Panc1 (cell line): Measurements from ENCODE around the gene NUDT3. TPM values are rescaled to one million over a fixed set of nuclear protein-coding genes. Genes with fewer than 3 reads are reported as not detected.
A peak's percentile ranks its signal among the peaks of the same experiment; 100 is the strongest.

Experiments used
- ATAC-seq: fragments of 200-7000 bp; cut with Tn5 transposase; 2 replicates; pipeline ENCODE4 v1.9.1; 2020; ENCODE audit warnings: mild to moderate bottlenecking, moderate library complexity
- BruUV-seq: library from RNA; stranded (reverse); fragments of 400-500 nt; replicated peaks from 2 replicates; lab custom pipeline; 2021; lab: Mats Ljungman, UMichigan
- CTCF ChIA-PET: fragments of 300-600 bp; sonication (Branson Sonifier 250); formaldehyde crosslinking; loops from one replicate; lab custom pipeline; 2022; ENCODE audit warnings: antibody characterized with exemption; lab: Charles Lee
- POLR2A ChIA-PET: fragments of 300-600 bp; sonication (Branson Sonifier 250); formaldehyde crosslinking; loops from one replicate; lab custom pipeline; 2022; ENCODE audit warnings: antibody characterized with exemption; lab: Charles Lee
- DNase-seq: peaks from one replicate; pipeline ENCODE4 v3.0.0-alpha.2; 2010; ENCODE audit warnings: low read depth, low spot score
- H3K27ac ChIP-seq: 2 replicates; pipeline ENCODE4 v1.5.1; 2011; ENCODE audit warnings: mild to moderate bottlenecking, low read length, inconsistent platforms
- H3K27me3 ChIP-seq: fragments of 200-500 bp; sonication (Bioruptor generic); 2 replicates; pipeline ENCODE4 v1.6.0; 2014; ENCODE audit warnings: low read length, inconsistent platforms; ENCODE audit not compliant: control insufficient read depth, insufficient read depth
- H3K36me3 ChIP-seq: fragments of 200-500 bp; sonication (Bioruptor generic); 2 replicates; pipeline ENCODE4 v1.5.1; 2014; ENCODE audit warnings: inconsistent platforms, mild to moderate bottlenecking, low read length, moderate library complexity; ENCODE audit not compliant: control insufficient read depth, insufficient read depth
- H3K4me1 ChIP-seq: 2 replicates; pipeline ENCODE4 v1.5.1; 2011; ENCODE audit warnings: inconsistent platforms, mild to moderate bottlenecking, low read length, moderate library complexity; ENCODE audit not compliant: control insufficient read depth, insufficient read depth
- H3K4me3 ChIP-seq, 2 experiments: 2 replicates each; pipeline ENCODE4 v1.5.1; 2011 to 2012; ENCODE audit warnings: low read depth in 2 of 2, low read length in 2 of 2, mild to moderate bottlenecking in 2 of 2, inconsistent platforms in 1 of 2, moderate library complexity in 1 of 2
- H3K9me3 ChIP-seq: fragments of 200-500 bp; sonication (Bioruptor generic); 2 replicates; pipeline ENCODE4 v1.5.1; 2014; ENCODE audit warnings: low read depth, mild to moderate bottlenecking, inconsistent platforms, low read length, moderate library complexity; ENCODE audit not compliant: control insufficient read depth, insufficient read depth
- CTCF ChIP-seq: fragments of 450-650 bp; IDR thresholded peaks from 2 replicates; pipeline ENCODE4 v1.5.1; 2017; ENCODE audit warnings: mild to moderate bottlenecking
- POLR2AphosphoS5 ChIP-seq: IDR thresholded peaks from 2 replicates; pipeline ENCODE4 v1.6.1; 2012; ENCODE audit warnings: mild to moderate bottlenecking, low read depth, low read length, moderate library complexity
- REST ChIP-seq, 2 experiments: IDR thresholded peaks; 2 replicates each; pipeline ENCODE4 v1.6.1; 2011 to 2012; ENCODE audit warnings: low read depth in 2 of 2, control low read depth in 1 of 2, low read length in 1 of 2, mild to moderate bottlenecking in 1 of 2, moderate library complexity in 1 of 2; ENCODE audit not compliant: insufficient read depth in 1 of 2
- SIN3A ChIP-seq: IDR thresholded peaks from 2 replicates; pipeline ENCODE4 v1.6.1; 2012; ENCODE audit warnings: low read depth, mild to moderate bottlenecking, low read length, moderate library complexity, borderline replicate concordance; ENCODE audit not compliant: insufficient read depth
- TCF7L2 ChIP-seq: IDR thresholded peaks from 2 replicates; pipeline ENCODE4 v1.6.1; 2011; ENCODE audit warnings: mild to moderate bottlenecking, low read depth, low read length, inconsistent platforms
- in situ Hi-C: cut with HindIII; loops from 2 replicates; pipeline ENCODE4 v1.10.0; 2016; ENCODE audit warnings: low sequenced_read_pairs, low pct_unique_long_range_greater_than_20kb
- intact Hi-C: fragments of 100-400 bp; cut with micrococcal nuclease; formaldehyde crosslinking; loops from one replicate; pipeline ENCODE4 v1.10.0; 2022; ENCODE audit not compliant: unreplicated experiment
- total RNA-seq: library from RNA; stranded (reverse); gene quantifications from one replicate; pipeline ENCODE4 v1.2.1, GENCODE V29; 2021; ENCODE audit not compliant: unreplicated experiment

NUDT3 gene
- total RNA-seq, 1 experiment from 2014 or later = 25.9 TPM

GRCh38 chr6:34305982-34306708, 86.3 kb downstream of the NUDT3 start:
- CTCF ChIA-PET = no interaction called here
- peaks cover 5% of the 10 kb centered on the region; the same call in 1 of the 2 replicates for H3K4me1 ChIP-seq

GRCh38 chr6:34305497-34305896, 87.0 kb downstream of the NUDT3 start:
- intact Hi-C loops (no loop called here), in situ Hi-C loops (no loop called here)
- Histone ChIP-seq H3K9me3 (no peaks in the 10 kb centered on the region), H3K4me1 (peaks cover 5% of the 10 kb centered on the region; the same call in 1 of the 2 replicates), H3K27ac (no peak overlapping the region), H3K27me3 (no peaks in the 10 kb centered on the region), H3K4me3 (no peak overlapping the region), H3K36me3 (no peaks in the 10 kb centered on the region)
- CTCF ChIA-PET = no interaction called here
- TF ChIP-seq POLR2AphosphoS5 (no peak), CTCF (no peak), TCF7L2 (no peak), REST (IDR thresholded peaks at IDR 0.05; ENCODE audit: insufficient read depth in 1 of 2, low read depth in 2 of 2, low read length in 1 of 2) (no peak), SIN3A (no peak)
- BruUV-seq = TSS peak; percentile 39
- DNase-seq (no peak), ATAC-seq (no peak)
- POLR2A ChIA-PET = no interaction called here

More at GRCh38 chr6:34305982-34306708, 86.3 kb downstream of the NUDT3 start:
- POLR2A ChIA-PET = no interaction called here
- no peak for TF ChIP-seq TCF7L2
- TF ChIP-seq SIN3A = no peak
- TF ChIP-seq POLR2AphosphoS5 = no peak
- TF ChIP-seq CTCF = no peak
- TF ChIP-seq REST (IDR thresholded peaks at IDR 0.05; ENCODE audit: insufficient read depth in 1 of 2, low read depth in 2 of 2, low read length in 1 of 2) = no peak
- in situ Hi-C loops = no loop called here
- Histone ChIP-seq H3K27me3 (no peaks in the 10 kb centered on the region), H3K4me3 (no peak overlapping the region), H3K36me3 (no peaks in the 10 kb centered on the region), H3K27ac (no peak overlapping the region), H3K9me3 (no peaks in the 10 kb centered on the region)
- no TSS peak for BruUV-seq
- intact Hi-C loops = no loop called here
- ATAC-seq (no peak), DNase-seq (no peak)
